ENCODE measurements around the gene FAM168A.
A peak's percentile ranks its signal among the peaks of the same experiment; 100 is the strongest.

FAM168A gene

GRCh38 chr11:73384531-73384871 is 213.4 kb downstream of the FAM168A start:
- DNase-seq = no peak

GRCh38 chr11:73384125-73384441 is 213.8 kb downstream of the FAM168A start:
- DNase-seq = no peak

GRCh38 chr11:73383249-73384124 is 214.4 kb downstream of the FAM168A start:
- DNase-seq = no peak

- no peak for DNase-seq
Observed at GRCh38 chr11:73382747-73383146, 215.2 kb downstream of the FAM168A start.

GRCh38 chr11:73382183-73382582 is 215.7 kb downstream of the FAM168A start:
- DNase-seq = no peak

- no peak for DNase-seq
Observed at GRCh38 chr11:73381589-73381988, 216.3 kb downstream of the FAM168A start.

- DNase-seq = no peak
Observed at GRCh38 chr11:73380897-73381410, 217.0 kb downstream of the FAM168A start.

- no peak for DNase-seq
Observed at GRCh38 chr11:73380331-73380730, 217.6 kb downstream of the FAM168A start.

- DNase-seq = no peak
Observed at GRCh38 chr11:73379189-73379880, 218.6 kb downstream of the FAM168A start.

- no peak for DNase-seq
Observed at GRCh38 chr11:73376803-73377629, 220.9 kb downstream of the FAM168A start.

- peak; percentile 94 for DNase-seq
Observed at GRCh38 chr11:73376160-73376802, 221.6 kb downstream of the FAM168A start, which contains the start of gene RELT. Gene RELT (plus strand): TSS chr11:73376399. CDS start chr11:73389137, 12,738 bp downstream.

- DNase-seq = no peak
Observed at GRCh38 chr11:73375830-73376159, 222.1 kb downstream of the FAM168A start.

- DNase-seq = no peak
Observed at GRCh38 chr11:73374151-73374550, 223.8 kb downstream of the FAM168A start.

- no peak for DNase-seq
Observed at GRCh38 chr11:73372375-73372993, 225.4 kb downstream of the FAM168A start.

GRCh38 chr11:73367482-73368024 is 230.4 kb downstream of the FAM168A start:
- DNase-seq = no peak

GRCh38 chr11:73366953-73367352 is 231.0 kb downstream of the FAM168A start:
- no peak for DNase-seq

GRCh38 chr11:73366265-73366610 is 231.7 kb downstream of the FAM168A start:
- no peak for DNase-seq

GRCh38 chr11:73365352-73366264 is 232.3 kb downstream of the FAM168A start:
- DNase-seq = no peak

- no peak for DNase-seq
Observed at GRCh38 chr11:73363147-73363546, 234.8 kb downstream of the FAM168A start.

GRCh38 chr11:73361953-73362776 is 235.7 kb downstream of the FAM168A start:
- DNase-seq = no peak
